Tibial nerve (tissue), 4 donors: Measurements from ENCODE around the gene ZNF280B. TPM values are rescaled to one million over a fixed set of nuclear protein-coding genes. Genes with fewer than 3 reads are reported as not detected.
"Not testable (repeated sequence)": the region's sequence is repeated elsewhere in the genome, so short reads cannot be mapped to it uniquely, and the experiment has no call there.

Source experiments
- DNase-seq, 2 donors: peaks; one replicate each; pipeline ENCODE4 v3.0.0-alpha.2; 2019; ENCODE audit warnings: low spot score in 2 of 2
- H3K27ac ChIP-seq, 4 donors: fragments of 200-600 bp; sonication (generic) in 3 of 4; one replicate each; pipeline ENCODE4 v1.5.1; 2017 to 2019; ENCODE audit warnings: mild to moderate bottlenecking in 1 of 4
- H3K27me3 ChIP-seq, 2 donors: fragments of 200-600 bp; sonication (generic) in 1 of 2; one replicate each; pipeline versions ENCODE4 v1.5.1 to v1.6.0; 2017 to 2019
- H3K36me3 ChIP-seq, 3 donors: fragments of 200-600 bp; sonication (generic); one replicate each; pipeline ENCODE4 v1.5.1; 2018 to 2019
- H3K4me1 ChIP-seq, 4 donors: fragments of 200-600 bp; sonication (generic) in 3 of 4; one replicate each; pipeline ENCODE4 v1.5.1; 2017 to 2019
- H3K4me3 ChIP-seq, 4 donors: fragments of 200-600 bp; sonication (generic) in 3 of 4; one replicate each; pipeline ENCODE4 v1.5.1; 2017 to 2019; ENCODE audit warnings: mild to moderate bottlenecking in 1 of 4, moderate library complexity in 1 of 4
- H3K9me3 ChIP-seq, 4 donors: fragments of 200-600 bp; sonication (generic) in 3 of 4; one replicate each; pipeline ENCODE4 v1.5.1; 2017 to 2019
- EP300 ChIP-seq, 2 donors: sonication (generic); formaldehyde crosslinking; IDR thresholded peaks; one replicate each; pipeline ENCODE4 v1.6.1; 2017; ENCODE audit warnings: antibody characterized with exemption in 2 of 2, mild to moderate bottlenecking in 1 of 2
- POLR2A ChIP-seq, 2 donors: fragments of 450-650 bp; IDR thresholded peaks; one replicate each; pipeline ENCODE4 v1.6.1; 2017; ENCODE audit warnings: antibody characterized with exemption in 2 of 2, mild to moderate bottlenecking in 2 of 2, moderate library complexity in 2 of 2
- WGBS, 2 donors: methylation state at CpG; one replicate each; pipeline ENCODE4 v1.1.5; 2018; 5-methylcytosine and 5-hydroxymethylcytosine counted together
- total RNA-seq, 4 donors: library from RNA; depleted of rRNA; stranded (reverse); fragments of >200 nt; gene quantifications; one replicate each; pipeline ENCODE4 v1.1.0, GENCODE V29; 2016
- TF ChIP-seq, protein P1 (sequence below), 5 experiments: fragments of 200-600 bp in 3 of 5; fragments of 450-650 bp in 2 of 5; sonication (generic) in 3 of 5; IDR thresholded peaks; one replicate each; pipeline ENCODE4 v1.5.1; 2016 to 2019; ENCODE audit warnings: antibody characterized with exemption in 5 of 5, mild to moderate bottlenecking in 3 of 5, moderate library complexity in 2 of 5

ZNF280B gene
- total RNA-seq, 4 donors from 2014 or later = under 0.01 to 0.44 (median 0.30) TPM; not detected in 1

DNA sequence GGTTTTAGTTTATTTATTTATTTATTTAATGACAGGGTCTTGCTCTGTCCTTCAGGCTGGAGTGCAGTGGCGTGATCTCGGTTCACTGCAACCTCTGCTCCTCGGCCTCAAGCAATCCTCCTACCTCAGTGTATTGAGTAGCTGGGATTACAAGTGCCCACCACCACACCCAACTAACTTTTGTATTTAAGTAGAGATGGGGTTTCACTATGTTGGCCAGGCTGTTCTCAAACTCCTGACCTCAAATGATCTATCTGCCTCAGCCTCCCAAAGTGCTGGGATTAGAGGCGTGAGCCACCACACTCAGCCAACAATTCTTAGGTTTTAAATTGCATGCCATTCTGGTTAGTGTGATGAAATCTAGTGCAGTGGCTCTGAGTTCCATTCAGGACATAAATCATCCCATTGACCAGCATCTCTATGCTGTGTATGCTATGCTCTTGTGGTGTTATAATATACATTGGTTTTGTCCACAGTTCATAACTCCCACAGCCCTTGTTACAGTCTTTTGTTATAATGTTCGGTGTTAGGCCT, 28.5 kb downstream of the ZNF280B start:
- DNase-seq = no peak
- no peaks in the 10 kb centered on the region for H3K36me3 ChIP-seq
- no peaks in the 10 kb centered on the region for H3K27me3 ChIP-seq
- H3K9me3 ChIP-seq = no peaks in the 10 kb centered on the region
- WGBS, 2 donors = 92% methylated on average over 5 of the region's 5 CpGs
- no peak overlapping the region for H3K27ac ChIP-seq
- no peak overlapping the region for H3K4me3 ChIP-seq
- TF ChIP-seq POLR2A (IDR thresholded peaks at IDR 0.05) (no peak), EP300 (IDR thresholded peaks at IDR 0.05) (no peak)
- TF ChIP-seq, protein P1, sequence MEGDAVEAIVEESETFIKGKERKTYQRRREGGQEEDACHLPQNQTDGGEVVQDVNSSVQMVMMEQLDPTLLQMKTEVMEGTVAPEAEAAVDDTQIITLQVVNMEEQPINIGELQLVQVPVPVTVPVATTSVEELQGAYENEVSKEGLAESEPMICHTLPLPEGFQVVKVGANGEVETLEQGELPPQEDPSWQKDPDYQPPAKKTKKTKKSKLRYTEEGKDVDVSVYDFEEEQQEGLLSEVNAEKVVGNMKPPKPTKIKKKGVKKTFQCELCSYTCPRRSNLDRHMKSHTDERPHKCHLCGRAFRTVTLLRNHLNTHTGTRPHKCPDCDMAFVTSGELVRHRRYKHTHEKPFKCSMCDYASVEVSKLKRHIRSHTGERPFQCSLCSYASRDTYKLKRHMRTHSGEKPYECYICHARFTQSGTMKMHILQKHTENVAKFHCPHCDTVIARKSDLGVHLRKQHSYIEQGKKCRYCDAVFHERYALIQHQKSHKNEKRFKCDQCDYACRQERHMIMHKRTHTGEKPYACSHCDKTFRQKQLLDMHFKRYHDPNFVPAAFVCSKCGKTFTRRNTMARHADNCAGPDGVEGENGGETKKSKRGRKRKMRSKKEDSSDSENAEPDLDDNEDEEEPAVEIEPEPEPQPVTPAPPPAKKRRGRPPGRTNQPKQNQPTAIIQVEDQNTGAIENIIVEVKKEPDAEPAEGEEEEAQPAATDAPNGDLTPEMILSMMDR (IDR thresholded peaks at IDR 0.05) = no peak
- H3K4me1 ChIP-seq = no peaks in the 10 kb centered on the region

- TF ChIP-seq POLR2A (IDR thresholded peaks at IDR 0.05) (no peak), EP300 (IDR thresholded peaks at IDR 0.05) (no peak)
- TF ChIP-seq, protein P1 (IDR thresholded peaks at IDR 0.05) = no peak
- no peaks in the 10 kb centered on the region for H3K9me3 ChIP-seq
- no peaks in the 10 kb centered on the region for H3K36me3 ChIP-seq
- no peaks in the 10 kb centered on the region for H3K27me3 ChIP-seq
- H3K27ac ChIP-seq = no peak overlapping the region
- 97 to 99% methylated on average over 2 of the region's 2 CpGs for WGBS, 2 donors
- no peak overlapping the region for H3K4me3 ChIP-seq
- no peaks in the 10 kb centered on the region for H3K4me1 ChIP-seq
- DNase-seq = no peak
Measured at GRCh38 chr22:22479116-22479515, 29.4 kb downstream of the ZNF280B start.

- Histone ChIP-seq H3K4me1 (no peaks in the 10 kb centered on the region), H3K4me3 (no peak overlapping the region)
- TF ChIP-seq POLR2A (IDR thresholded peaks at IDR 0.05) (no peak), EP300 (IDR thresholded peaks at IDR 0.05) (no peak)
- TF ChIP-seq, protein P1 (IDR thresholded peaks at IDR 0.05) = no peak
Measured at GRCh38 chr22:22478470-22478869, 30.1 kb downstream of the ZNF280B start.

GRCh38 chr22:22474733-22475132, 33.8 kb downstream of the ZNF280B start:
- no peaks in the 10 kb centered on the region for H3K36me3 ChIP-seq
- peaks cover 0 to 4% (median 0%) of the 10 kb centered on the region in 4 donors for H3K9me3 ChIP-seq
- H3K4me1 ChIP-seq = no peaks in the 10 kb centered on the region
- no peak for TF ChIP-seq POLR2A (IDR thresholded peaks at IDR 0.05)
- no peak for TF ChIP-seq EP300 (IDR thresholded peaks at IDR 0.05)
- TF ChIP-seq, protein P1 (IDR thresholded peaks at IDR 0.05) = no peak
- WGBS, 2 donors = 44 to 51% methylated on average over 2 of the region's 2 CpGs
- H3K27me3 ChIP-seq = no peaks in the 10 kb centered on the region
- no peak for DNase-seq
- H3K4me3 ChIP-seq = no peak overlapping the region
- no peak overlapping the region for H3K27ac ChIP-seq

More at GRCh38 chr22:22478470-22478869, 30.1 kb downstream of the ZNF280B start:
- Histone ChIP-seq H3K27ac (no peak overlapping the region), H3K9me3 (no peaks in the 10 kb centered on the region), H3K36me3 (no peaks in the 10 kb centered on the region), H3K27me3 (no peaks in the 10 kb centered on the region)
- DNase-seq = no peak

GRCh38 chr22:22471104-22471503, 37.4 kb downstream of the ZNF280B start:
- H3K4me1 ChIP-seq, H3K4me3 ChIP-seq, H3K27me3 ChIP-seq, H3K36me3 ChIP-seq, DNase-seq, H3K27ac ChIP-seq: not testable (repeated sequence)
- H3K9me3 ChIP-seq = peaks cover 0 to 24% (median 0%) of the 10 kb centered on the region in 4 donors
- WGBS, 2 donors = 88% methylated on average over 5 of the region's 5 CpGs

GRCh38 chr22:22469527-22469926, 39.0 kb downstream of the ZNF280B start:
- H3K36me3 ChIP-seq = no peaks in the 10 kb centered on the region
- WGBS, 2 donors = 73 to 91% methylated on average over 2 of the region's 2 CpGs
- TF ChIP-seq POLR2A (IDR thresholded peaks at IDR 0.05) = no peak
- TF ChIP-seq EP300 (IDR thresholded peaks at IDR 0.05) = no peak
- TF ChIP-seq, protein P1 (IDR thresholded peaks at IDR 0.05) = no peak
- H3K27ac ChIP-seq = no peak overlapping the region
- DNase-seq = no peak
- H3K27me3 ChIP-seq = no peaks in the 10 kb centered on the region
- H3K4me3 ChIP-seq = no peak overlapping the region
- H3K9me3 ChIP-seq = peaks cover 0 to 24% (median 0%) of the 10 kb centered on the region in 4 donors
- H3K4me1 ChIP-seq = no peaks in the 10 kb centered on the region

- H3K9me3 ChIP-seq = peaks cover 0 to 24% (median 0%) of the 10 kb centered on the region in 4 donors
- H3K27ac ChIP-seq, H3K36me3 ChIP-seq, H3K4me3 ChIP-seq, H3K4me1 ChIP-seq, DNase-seq, H3K27me3 ChIP-seq: not testable (repeated sequence)
- 88 to 94% methylated on average over 11 of the region's 11 CpGs for WGBS, 2 donors
Measured at GRCh38 chr22:22468794-22469469, 39.6 kb downstream of the ZNF280B start.
